WTC11 (cell line): Measurements from ENCODE around the gene CENPB. TPM values are rescaled to one million over a fixed set of nuclear protein-coding genes. Genes with fewer than 3 reads are reported as not detected.

Experiments used
- ATAC-seq: fragments of 200-7000 bp; cut with Tn5 transposase; 2 replicates; pipeline ENCODE4 v1.10.0; 2021; ENCODE audit warnings: mild to moderate bottlenecking, moderate library complexity
- CTCF ChIA-PET: fragments of 300-600 bp; sonication (Branson Sonifier 250); formaldehyde crosslinking; loops from one replicate; lab custom pipeline; 2021; ENCODE audit warnings: antibody characterized with exemption; lab: Charles Lee
- POLR2A ChIA-PET: fragments of 350-600 bp; sonication (Branson Sonifier 250); formaldehyde crosslinking; loops from one replicate; lab custom pipeline; 2021; ENCODE audit warnings: antibody characterized with exemption; lab: Charles Lee
- DNase-seq: peaks from one replicate; pipeline ENCODE4 v3.0.0; 2021; ENCODE audit warnings: low spot score
- H3K27ac Mint-ChIP-seq: 2 replicates; pipeline ENCODE4 v1.8.0; 2021; ENCODE audit warnings: mixed read lengths
- H3K27me3 Mint-ChIP-seq: 2 replicates; pipeline ENCODE4 v1.8.0; 2021; ENCODE audit warnings: low read depth, mild to moderate bottlenecking, moderate library complexity, mixed read lengths
- H3K36me3 Mint-ChIP-seq: 2 replicates; pipeline ENCODE4 v1.8.0; 2021; ENCODE audit warnings: mixed read lengths
- H3K4me1 Mint-ChIP-seq: 2 replicates; pipeline ENCODE4 v1.8.0; 2022; ENCODE audit warnings: mixed read lengths
- H3K4me3 Mint-ChIP-seq: 2 replicates; pipeline ENCODE4 v1.8.0; 2021; ENCODE audit warnings: mild to moderate bottlenecking, moderate library complexity, mixed read lengths
- H3K9me3 Mint-ChIP-seq: 2 replicates; pipeline ENCODE4 v1.8.0; 2021; ENCODE audit warnings: mixed read lengths
- CBFB ChIP-seq: sonication (generic); formaldehyde crosslinking; IDR thresholded peaks from 2 replicates; pipeline ENCODE4 v1.8.1; 2022; ENCODE audit warnings: mild to moderate bottlenecking, low read depth, missing genetic modification reagents
- E2F1 ChIP-seq: sonication (generic); formaldehyde crosslinking; IDR thresholded peaks from 2 replicates; pipeline ENCODE4 v1.8.0; 2022; ENCODE audit warnings: mild to moderate bottlenecking, missing genetic modification reagents
- ESRRA ChIP-seq: sonication (generic); formaldehyde crosslinking; IDR thresholded peaks from 2 replicates; pipeline ENCODE4 v1.8.1; 2022; ENCODE audit warnings: mild to moderate bottlenecking, missing genetic modification reagents, borderline replicate concordance
- FOXP1 ChIP-seq: sonication (generic); formaldehyde crosslinking; IDR thresholded peaks from 2 replicates; pipeline ENCODE4 v1.8.0; 2022; ENCODE audit warnings: missing genetic modification reagents, mild to moderate bottlenecking, moderate library complexity, borderline replicate concordance
- GABPB1 ChIP-seq: sonication (generic); formaldehyde crosslinking; IDR thresholded peaks from 2 replicates; pipeline ENCODE4 v1.8.1; 2023; ENCODE audit warnings: mild to moderate bottlenecking, missing genetic modification reagents
- KAT7 ChIP-seq: sonication (generic); formaldehyde crosslinking; IDR thresholded peaks from 2 replicates; pipeline ENCODE4 v1.8.1; 2023; ENCODE audit warnings: missing genetic modification reagents, mild to moderate bottlenecking, borderline replicate concordance
- NR2C2 ChIP-seq: sonication (generic); formaldehyde crosslinking; IDR thresholded peaks from 2 replicates; pipeline ENCODE4 v1.8.0; 2022; ENCODE audit warnings: mild to moderate bottlenecking, missing genetic modification reagents
- NR3C1 ChIP-seq: sonication (generic); formaldehyde crosslinking; conservative IDR thresholded peaks from 2 replicates; pipeline ENCODE4 v1.8.1; 2023; ENCODE audit warnings: low read depth, mild to moderate bottlenecking, missing genetic modification reagents
- RELA ChIP-seq: sonication (generic); formaldehyde crosslinking; IDR thresholded peaks from 2 replicates; pipeline ENCODE4 v1.8.1; 2022; ENCODE audit warnings: missing genetic modification reagents, mild to moderate bottlenecking, borderline replicate concordance
- SP1 ChIP-seq: sonication (generic); formaldehyde crosslinking; conservative IDR thresholded peaks from 2 replicates; pipeline ENCODE4 v1.8.1; 2022; ENCODE audit warnings: missing genetic modification reagents
- ZNF219 ChIP-seq: sonication (generic); formaldehyde crosslinking; IDR thresholded peaks from 2 replicates; pipeline ENCODE4 v1.8.0; 2023; ENCODE audit warnings: missing genetic modification reagents, mild to moderate bottlenecking, borderline replicate concordance
- ZNF232 ChIP-seq: sonication (generic); formaldehyde crosslinking; IDR thresholded peaks from 2 replicates; pipeline ENCODE4 v1.8.0; 2022; ENCODE audit warnings: mild to moderate bottlenecking, missing genetic modification reagents
- ZNF281 ChIP-seq: sonication (generic); formaldehyde crosslinking; IDR thresholded peaks from 2 replicates; pipeline ENCODE4 v1.8.0; 2023; ENCODE audit warnings: mild to moderate bottlenecking, missing genetic modification reagents
- ZNF396 ChIP-seq: fragments of 250-450 bp; sonication (Bioruptor Pico); IDR thresholded peaks from 2 replicates; pipeline ENCODE4 v1.8.0; 2021; ENCODE audit warnings: mild to moderate bottlenecking, moderate library complexity, borderline replicate concordance
- ZNF416 ChIP-seq: fragments of 250-450 bp; sonication (Bioruptor Pico); IDR thresholded peaks from 2 replicates; pipeline ENCODE4 v1.9.0; 2021; ENCODE audit warnings: mild to moderate bottlenecking, inconsistent platforms
- ZNF423 ChIP-seq: fragments of 250-450 bp; sonication (Bioruptor Pico); IDR thresholded peaks from 2 replicates; pipeline ENCODE4 v2.1.2; 2022; ENCODE audit warnings: mild to moderate bottlenecking, moderate library complexity
- ZNF532 ChIP-seq: fragments of 250-450 bp; sonication (Bioruptor Pico); IDR thresholded peaks from 2 replicates; pipeline ENCODE4 v1.9.0; 2021; ENCODE audit warnings: mild to moderate bottlenecking, borderline replicate concordance
- total RNA-seq: library from RNA; stranded (reverse); gene quantifications from 3 replicates; pipeline ENCODE4 v1.2.3, GENCODE V29; 2021
- TF ChIP-seq, protein P1 (sequence below): sonication (generic); formaldehyde crosslinking; IDR thresholded peaks from 2 replicates; pipeline ENCODE4 v1.8.1; 2022; ENCODE audit warnings: missing genetic modification reagents, borderline replicate concordance

The CENPB gene
- total RNA-seq, 1 experiment from 2014 or later: 58.7 TPM

- no peak for ATAC-seq
- Mint-ChIP-seq H3K4me3 (peak overlapping the region; percentile 41; the same call in 1 of the 2 replicates), H3K27me3 (peaks cover 38% of the 10 kb centered on the region), H3K27ac (no peak overlapping the region), H3K36me3 (peaks cover 9% of the 10 kb centered on the region), H3K9me3 (no peaks in the 10 kb centered on the region), H3K4me1 (peaks cover 6% of the 10 kb centered on the region)
- peak; percentile 29 for DNase-seq
- POLR2A ChIA-PET: no interaction called here
- CTCF ChIA-PET: interaction anchor here (0.9 to 8.7 kb wide), 22 partner anchors 8 to 189 kb away, joined by 3 to 195 read pairs (median 16); partner anchors contain the start of genes ADISSP, AP5S1, HSPA12B and SIGLEC1
- TF ChIP-seq E2F1 (CRISPR knock-in tag) (no peak), KAT7 (no peak), RELA (CRISPR knock-in tag) (no peak), CBFB (CRISPR knock-in tag) (no peak), ZNF423 (CRISPR knock-in tag) (no peak), ZNF281 (CRISPR knock-in tag) (no peak), ZNF219 (no peak), SP1 (CRISPR knock-in tag) (no peak), ZNF532 (no peak), NR2C2 (CRISPR knock-in tag) (no peak), NR3C1 (CRISPR knock-in tag) (no peak), ZNF416 (no peak), ZNF232 (no peak), FOXP1 (no peak), ESRRA (CRISPR knock-in tag) (no peak), GABPB1 (no peak), ZNF396 (CRISPR knock-in tag) (no peak)
- TF ChIP-seq, protein P1, sequence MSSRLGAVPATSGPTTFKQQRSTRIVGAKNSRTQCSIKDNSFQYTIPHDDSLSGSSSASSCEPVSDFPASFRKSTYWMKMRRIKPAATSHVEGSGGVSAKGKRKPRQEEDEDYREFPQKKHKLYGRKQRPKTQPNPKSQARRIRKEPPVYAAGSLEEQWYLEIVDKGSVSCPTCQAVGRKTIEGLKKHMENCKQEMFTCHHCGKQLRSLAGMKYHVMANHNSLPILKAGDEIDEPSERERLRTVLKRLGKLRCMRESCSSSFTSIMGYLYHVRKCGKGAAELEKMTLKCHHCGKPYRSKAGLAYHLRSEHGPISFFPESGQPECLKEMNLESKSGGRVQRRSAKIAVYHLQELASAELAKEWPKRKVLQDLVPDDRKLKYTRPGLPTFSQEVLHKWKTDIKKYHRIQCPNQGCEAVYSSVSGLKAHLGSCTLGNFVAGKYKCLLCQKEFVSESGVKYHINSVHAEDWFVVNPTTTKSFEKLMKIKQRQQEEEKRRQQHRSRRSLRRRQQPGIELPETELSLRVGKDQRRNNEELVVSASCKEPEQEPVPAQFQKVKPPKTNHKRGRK: no peak
- TF ChIP-seq, all 79 proteins: peak for 0
Observed at GRCh38 chr20:3751675-3752385, 34.7 kb downstream of the CENPB start.
